C4-2B (cell line): Measurements from ENCODE around the gene FNDC4.

ENCODE experiments used
- CTCF ChIP-seq: fragments of 450-650 bp; conservative IDR thresholded peaks from 2 replicates; pipeline ENCODE4 v1.5.1; 2017; ENCODE audit warnings: mild to moderate bottlenecking
- ZFX ChIP-seq: fragments of 450-650 bp; IDR thresholded peaks from 2 replicates; pipeline ENCODE4 v1.6.1; 2017

GRCh38 chr2:27509326-27509725 is 14.3 kb upstream of the FNDC4 start:
- TF ChIP-seq CTCF = no peak
- no peak for TF ChIP-seq ZFX
